PC-9 (cell line): ENCODE data around the gene FAM107A.

ENCODE experiments used
- EZH2 ChIP-seq: fragments of 200-600 bp; sonication (generic); IDR thresholded peaks from 2 replicates; pipeline ENCODE4 v1.8.0; 2017; ENCODE audit warnings: antibody characterized with exemption, low read depth
- TF ChIP-seq, protein P1 (sequence below): fragments of 200-600 bp; sonication (generic); conservative IDR thresholded peaks from 2 replicates; pipeline ENCODE4 v1.6.1; 2017; ENCODE audit warnings: mixed run types, antibody characterized with exemption, mild to moderate bottlenecking, moderate library complexity

DNA sequence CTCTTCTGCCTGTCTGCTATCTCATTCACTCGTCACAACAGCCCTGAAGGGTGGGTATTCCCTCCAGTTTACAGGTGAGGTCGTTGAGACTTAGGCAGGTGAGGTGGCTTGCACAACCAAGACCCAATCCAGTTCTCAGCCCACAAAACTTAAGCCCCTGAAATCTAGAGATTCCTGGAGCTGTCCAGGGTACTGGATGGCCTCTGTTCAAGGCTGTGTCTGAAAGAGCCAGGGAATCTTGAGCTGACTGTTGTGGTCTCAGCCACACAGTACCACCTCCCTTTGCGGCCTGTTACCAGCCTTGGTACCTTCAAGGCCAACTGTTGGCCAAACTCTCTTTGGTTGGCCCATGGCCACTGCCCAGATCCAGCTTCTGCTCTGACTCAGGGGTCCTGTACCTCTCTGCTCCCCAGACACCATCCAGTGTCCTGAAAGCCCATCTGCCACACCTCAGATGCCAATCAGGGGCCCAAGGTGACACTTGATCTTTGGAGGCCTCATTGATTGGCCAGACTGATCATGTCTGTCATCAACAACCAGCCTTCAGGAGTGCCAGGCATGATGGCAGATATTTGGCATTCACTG lies 10.9 kb upstream of the FAM107A start:
- TF ChIP-seq, protein P1, sequence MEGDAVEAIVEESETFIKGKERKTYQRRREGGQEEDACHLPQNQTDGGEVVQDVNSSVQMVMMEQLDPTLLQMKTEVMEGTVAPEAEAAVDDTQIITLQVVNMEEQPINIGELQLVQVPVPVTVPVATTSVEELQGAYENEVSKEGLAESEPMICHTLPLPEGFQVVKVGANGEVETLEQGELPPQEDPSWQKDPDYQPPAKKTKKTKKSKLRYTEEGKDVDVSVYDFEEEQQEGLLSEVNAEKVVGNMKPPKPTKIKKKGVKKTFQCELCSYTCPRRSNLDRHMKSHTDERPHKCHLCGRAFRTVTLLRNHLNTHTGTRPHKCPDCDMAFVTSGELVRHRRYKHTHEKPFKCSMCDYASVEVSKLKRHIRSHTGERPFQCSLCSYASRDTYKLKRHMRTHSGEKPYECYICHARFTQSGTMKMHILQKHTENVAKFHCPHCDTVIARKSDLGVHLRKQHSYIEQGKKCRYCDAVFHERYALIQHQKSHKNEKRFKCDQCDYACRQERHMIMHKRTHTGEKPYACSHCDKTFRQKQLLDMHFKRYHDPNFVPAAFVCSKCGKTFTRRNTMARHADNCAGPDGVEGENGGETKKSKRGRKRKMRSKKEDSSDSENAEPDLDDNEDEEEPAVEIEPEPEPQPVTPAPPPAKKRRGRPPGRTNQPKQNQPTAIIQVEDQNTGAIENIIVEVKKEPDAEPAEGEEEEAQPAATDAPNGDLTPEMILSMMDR = no peak
- TF ChIP-seq EZH2 = no peak
